Activated T-helper 1 cell treated with anti-CD3 and anti-CD28 coated beads, Interleukin-12 subunit alpha, Interleukin-12 subunit beta, Interleukin-2, Interleukin-4 antibody, amounts not matched to agents 30 ng/mL and 10 ng/mL and 1 ng/mL, durations not matched to agents 14 hours and 24 hours and 36 hours (primary cell): ENCODE measurements around the gene LMOD2. TPM values are rescaled to one million over a fixed set of nuclear protein-coding genes. Genes with fewer than 3 reads are reported as not detected.

ENCODE experiments used
- DNase-seq: peaks from one replicate; pipeline ENCODE4 v3.0.0; 2021; ENCODE audit warnings: low spot score
- H3K27ac Mint-ChIP-seq: one replicate; pipeline ENCODE4 v1.8.0; 2021; ENCODE audit warnings: mild to moderate bottlenecking, mixed read lengths
- H3K27me3 Mint-ChIP-seq: one replicate; pipeline ENCODE4 v1.8.0; 2022; ENCODE audit warnings: mild to moderate bottlenecking, moderate library complexity, mixed read lengths; ENCODE audit not compliant: insufficient read depth
- H3K36me3 Mint-ChIP-seq: one replicate; pipeline ENCODE4 v1.8.0; 2021; ENCODE audit warnings: low read depth, mixed read lengths
- H3K4me1 Mint-ChIP-seq: one replicate; pipeline ENCODE4 v1.8.0; 2021; ENCODE audit warnings: low read depth, mixed read lengths
- H3K4me3 Mint-ChIP-seq: one replicate; pipeline ENCODE4 v1.8.0; 2021; ENCODE audit warnings: mild to moderate bottlenecking, moderate library complexity, mixed read lengths
- H3K9me3 Mint-ChIP-seq: one replicate; pipeline ENCODE4 v1.8.0; 2021; ENCODE audit warnings: mixed read lengths
- intact Hi-C: fragments of 100-400 bp; cut with micrococcal nuclease; formaldehyde crosslinking; loops from one replicate; pipeline ENCODE4 v1.15.1; 2024
- total RNA-seq: library from RNA; stranded (reverse); gene quantifications from 2 replicates; pipeline ENCODE4 v1.2.3, GENCODE V29; 2022

The LMOD2 gene
- total RNA-seq, 1 donor from 2014 or later = not detected

GRCh38 chr7:123687161-123687560 lies 31.5 kb downstream of the LMOD2 start:
- no peak for DNase-seq
- no peaks in the 10 kb centered on the region for H3K27me3 Mint-ChIP-seq
- no peak overlapping the region for H3K27ac Mint-ChIP-seq
- H3K4me3 Mint-ChIP-seq = no peak overlapping the region
- no peaks in the 10 kb centered on the region for H3K9me3 Mint-ChIP-seq
- intact Hi-C loops = no loop called here
- H3K4me1 Mint-ChIP-seq = no peaks in the 10 kb centered on the region
- peaks cover 8% of the 10 kb centered on the region for H3K36me3 Mint-ChIP-seq

GRCh38 chr7:123687727-123688126 lies 32.1 kb downstream of the LMOD2 start:
- no peak overlapping the region for H3K4me3 Mint-ChIP-seq
- no peak overlapping the region for H3K27ac Mint-ChIP-seq
- intact Hi-C loops = no loop called here
- H3K4me1 Mint-ChIP-seq = no peaks in the 10 kb centered on the region
- H3K27me3 Mint-ChIP-seq = no peaks in the 10 kb centered on the region
- peaks cover 14% of the 10 kb centered on the region for H3K36me3 Mint-ChIP-seq
- H3K9me3 Mint-ChIP-seq = no peaks in the 10 kb centered on the region
- no peak for DNase-seq

- Mint-ChIP-seq H3K4me3 (no peak overlapping the region), H3K27me3 (no peaks in the 10 kb centered on the region), H3K36me3 (peaks cover 11% of the 10 kb centered on the region), H3K27ac (no peak overlapping the region), H3K4me1 (no peaks in the 10 kb centered on the region), H3K9me3 (no peaks in the 10 kb centered on the region)
- intact Hi-C loops = no loop called here
- no peak for DNase-seq
Observed at GRCh38 chr7:123689250-123689649, 33.6 kb downstream of the LMOD2 start.

GRCh38 chr7:123690550-123690949 lies 34.9 kb downstream of the LMOD2 start:
- no peak overlapping the region for H3K27ac Mint-ChIP-seq
- H3K36me3 Mint-ChIP-seq = peaks cover 16% of the 10 kb centered on the region
- intact Hi-C loops = no loop called here
- DNase-seq = no peak
- H3K9me3 Mint-ChIP-seq = no peaks in the 10 kb centered on the region
- H3K4me1 Mint-ChIP-seq = no peaks in the 10 kb centered on the region
- H3K4me3 Mint-ChIP-seq = no peak overlapping the region
- no peaks in the 10 kb centered on the region for H3K27me3 Mint-ChIP-seq

- intact Hi-C loops = no loop called here
- H3K27ac Mint-ChIP-seq = no peak overlapping the region
- H3K36me3 Mint-ChIP-seq = peaks cover 19% of the 10 kb centered on the region
- no peaks in the 10 kb centered on the region for H3K27me3 Mint-ChIP-seq
- no peak for DNase-seq
- H3K9me3 Mint-ChIP-seq = no peaks in the 10 kb centered on the region
- H3K4me1 Mint-ChIP-seq = no peaks in the 10 kb centered on the region
- no peak overlapping the region for H3K4me3 Mint-ChIP-seq
Observed at GRCh38 chr7:123692471-123692877, 36.8 kb downstream of the LMOD2 start.

GRCh38 chr7:123695944-123696677 lies 40.4 kb downstream of the LMOD2 start:
- H3K36me3 Mint-ChIP-seq = peaks cover 22% of the 10 kb centered on the region
- intact Hi-C loops = no loop called here

GRCh38 chr7:123705211-123705901 lies 49.7 kb downstream of the LMOD2 start:
- no peak for DNase-seq
- Mint-ChIP-seq H3K9me3 (no peaks in the 10 kb centered on the region), H3K36me3 (peaks cover 17% of the 10 kb centered on the region), H3K4me3 (no peak overlapping the region), H3K27me3 (no peaks in the 10 kb centered on the region), H3K4me1 (peaks cover 10% of the 10 kb centered on the region), H3K27ac (peak overlapping the region; percentile 27)
- intact Hi-C loops = no loop called here

More at GRCh38 chr7:123695944-123696677, 40.4 kb downstream of the LMOD2 start:
- no peaks in the 10 kb centered on the region for H3K9me3 Mint-ChIP-seq
- no peaks in the 10 kb centered on the region for H3K27me3 Mint-ChIP-seq
- no peak overlapping the region for H3K4me3 Mint-ChIP-seq
- no peaks in the 10 kb centered on the region for H3K4me1 Mint-ChIP-seq
- no peak overlapping the region for H3K27ac Mint-ChIP-seq
- DNase-seq = no peak

GRCh38 chr7:123709525-123709924 lies 53.9 kb downstream of the LMOD2 start:
- H3K36me3 Mint-ChIP-seq = peaks cover 20% of the 10 kb centered on the region
- DNase-seq = no peak
- H3K27me3 Mint-ChIP-seq = no peaks in the 10 kb centered on the region
- H3K27ac Mint-ChIP-seq = no peak overlapping the region
- H3K9me3 Mint-ChIP-seq = no peaks in the 10 kb centered on the region
- no peak overlapping the region for H3K4me3 Mint-ChIP-seq
- peaks cover 41% of the 10 kb centered on the region for H3K4me1 Mint-ChIP-seq
- intact Hi-C loops = no loop called here

GRCh38 chr7:123710683-123711082 lies 55.0 kb downstream of the LMOD2 start:
- Mint-ChIP-seq H3K36me3 (peaks cover 12% of the 10 kb centered on the region), H3K27me3 (no peaks in the 10 kb centered on the region), H3K4me3 (no peak overlapping the region), H3K4me1 (peaks cover 52% of the 10 kb centered on the region), H3K9me3 (no peaks in the 10 kb centered on the region), H3K27ac (peak overlapping the region; percentile 8)
- intact Hi-C loops = no loop called here
- no peak for DNase-seq

GRCh38 chr7:123711832-123712293 lies 56.2 kb downstream of the LMOD2 start:
- intact Hi-C loops = loop anchor here (1.0 to 2.0 kb wide), 3 partner anchors 37 to 112 kb away; partner anchors contain the start of gene WASL

GRCh38 chr7:123712619-123713018 lies 57.0 kb downstream of the LMOD2 start:
- no peaks in the 10 kb centered on the region for H3K27me3 Mint-ChIP-seq

More at GRCh38 chr7:123711832-123712293, 56.2 kb downstream of the LMOD2 start:
- H3K9me3 Mint-ChIP-seq = no peaks in the 10 kb centered on the region
- peak overlapping the region; percentile 79 for H3K27ac Mint-ChIP-seq
- DNase-seq = no peak
- H3K4me1 Mint-ChIP-seq = peaks cover 54% of the 10 kb centered on the region
- no peaks in the 10 kb centered on the region for H3K27me3 Mint-ChIP-seq
- peaks cover 13% of the 10 kb centered on the region for H3K36me3 Mint-ChIP-seq
- H3K4me3 Mint-ChIP-seq = peak overlapping the region; percentile 40

More at GRCh38 chr7:123712619-123713018, 57.0 kb downstream of the LMOD2 start:
- intact Hi-C loops = loop anchor here (1.0 to 2.0 kb wide), 3 partner anchors 37 to 112 kb away; partner anchors contain the start of gene WASL
- Mint-ChIP-seq H3K4me1 (peaks cover 59% of the 10 kb centered on the region), H3K36me3 (peaks cover 13% of the 10 kb centered on the region), H3K27ac (peak overlapping the region; percentile 9), H3K4me3 (no peak overlapping the region), H3K9me3 (no peaks in the 10 kb centered on the region)
- no peak for DNase-seq
